Ramos (cell line): Measurements from ENCODE around the gene GALNT15.

Source experiments
- in situ Hi-C: fragments of 300-500 bp; cut with MboI; formaldehyde crosslinking; loops from one replicate; pipeline ENCODE4 v1.14.3; 2022; ENCODE audit warnings: low sequenced_read_pairs; ENCODE audit not compliant: unreplicated experiment

The GALNT15 gene

GRCh38 chr3:16266714-16267113 lies 92.2 kb downstream of the GALNT15 start:
- in situ Hi-C loops, result no loop called here

GRCh38 chr3:16270855-16271254 lies 96.4 kb downstream of the GALNT15 start:
- in situ Hi-C loops, result no loop called here

GRCh38 chr3:16272588-16272987 lies 98.1 kb downstream of the GALNT15 start:
- in situ Hi-C loops, result no loop called here

GRCh38 chr3:16273867-16274266 lies 99.4 kb downstream of the GALNT15 start:
- in situ Hi-C loops, result no loop called here

GRCh38 chr3:16277471-16277870 lies 103.0 kb downstream of the GALNT15 start:
- in situ Hi-C loops, result loop anchor here (25.0 kb wide), 2 partner anchors 910 to 1135 kb away; no protein-coding TSS in a partner anchor

- in situ Hi-C loops, result loop anchor here (25.0 kb wide), 2 partner anchors 908 to 1133 kb away; no protein-coding TSS in a partner anchor
These were observed 104.7 kb downstream of the GALNT15 start for GRCh38 chr3:16279010-16279801.

GRCh38 chr3:16280671-16281070 lies 106.2 kb downstream of the GALNT15 start:
- in situ Hi-C loops, result loop anchor here (25.0 kb wide), 2 partner anchors 907 to 1132 kb away; no protein-coding TSS in a partner anchor
